Measurements from ENCODE around the gene SERPINF2. TPM values are rescaled to one million over a fixed set of nuclear protein-coding genes. Genes with fewer than 3 reads are reported as not detected.

SERPINF2 gene
- total RNA-seq, 4 donors from 2014 or later, result 8.0 to 19.8 (median 9.6) TPM

- TF ChIP-seq, protein P1, sequence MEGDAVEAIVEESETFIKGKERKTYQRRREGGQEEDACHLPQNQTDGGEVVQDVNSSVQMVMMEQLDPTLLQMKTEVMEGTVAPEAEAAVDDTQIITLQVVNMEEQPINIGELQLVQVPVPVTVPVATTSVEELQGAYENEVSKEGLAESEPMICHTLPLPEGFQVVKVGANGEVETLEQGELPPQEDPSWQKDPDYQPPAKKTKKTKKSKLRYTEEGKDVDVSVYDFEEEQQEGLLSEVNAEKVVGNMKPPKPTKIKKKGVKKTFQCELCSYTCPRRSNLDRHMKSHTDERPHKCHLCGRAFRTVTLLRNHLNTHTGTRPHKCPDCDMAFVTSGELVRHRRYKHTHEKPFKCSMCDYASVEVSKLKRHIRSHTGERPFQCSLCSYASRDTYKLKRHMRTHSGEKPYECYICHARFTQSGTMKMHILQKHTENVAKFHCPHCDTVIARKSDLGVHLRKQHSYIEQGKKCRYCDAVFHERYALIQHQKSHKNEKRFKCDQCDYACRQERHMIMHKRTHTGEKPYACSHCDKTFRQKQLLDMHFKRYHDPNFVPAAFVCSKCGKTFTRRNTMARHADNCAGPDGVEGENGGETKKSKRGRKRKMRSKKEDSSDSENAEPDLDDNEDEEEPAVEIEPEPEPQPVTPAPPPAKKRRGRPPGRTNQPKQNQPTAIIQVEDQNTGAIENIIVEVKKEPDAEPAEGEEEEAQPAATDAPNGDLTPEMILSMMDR (IDR thresholded peaks at IDR 0.05; ENCODE audit: low read depth), result no peak
Observed at GRCh38 chr17:1754430-1755112, 11.9 kb downstream of the SERPINF2 start.

GRCh38 chr17:1755252-1755826, 12.7 kb downstream of the SERPINF2 start:
- TF ChIP-seq, protein P1 (IDR thresholded peaks at IDR 0.05; ENCODE audit: low read depth), result no peak

DNA sequence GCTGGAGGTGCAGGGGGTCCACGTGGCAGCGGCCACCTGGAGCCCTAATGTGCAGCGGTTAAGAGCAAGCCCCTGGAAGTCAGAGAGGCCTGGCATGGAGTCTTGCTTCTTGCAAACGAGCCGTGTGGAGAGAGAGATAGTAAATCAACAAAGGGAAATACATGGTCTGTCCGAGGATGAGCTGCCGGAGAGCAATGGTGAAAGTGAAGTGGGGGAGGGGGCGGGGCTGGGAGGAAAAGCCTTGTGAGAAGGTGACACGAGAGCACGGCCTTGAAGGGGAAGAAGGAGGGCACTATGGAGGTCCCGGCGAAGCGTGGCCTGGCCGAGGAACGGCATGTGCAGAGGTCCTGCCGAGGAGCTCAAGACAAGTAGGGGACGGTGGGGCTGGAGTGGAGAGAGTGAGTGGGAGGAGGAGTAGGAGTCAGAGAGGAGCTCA, 13.2 kb downstream of the SERPINF2 start:
- TF ChIP-seq, protein P1 (IDR thresholded peaks at IDR 0.05; ENCODE audit: low read depth), result no peak

- TF ChIP-seq, protein P1 (IDR thresholded peaks at IDR 0.05; ENCODE audit: low read depth), result no peak
Observed at GRCh38 chr17:1758807-1759206, 16.1 kb downstream of the SERPINF2 start.

- TF ChIP-seq, protein P1 (IDR thresholded peaks at IDR 0.05; ENCODE audit: low read depth), result no peak
Observed at GRCh38 chr17:1759529-1759928, 16.9 kb downstream of the SERPINF2 start.

- TF ChIP-seq, protein P1 (IDR thresholded peaks at IDR 0.05; ENCODE audit: low read depth), result no peak
Observed at GRCh38 chr17:1762233-1762900, 19.7 kb downstream of the SERPINF2 start.
